GM18861 (cell line): ENCODE data around the gene APOBR.
"Not testable (repeated sequence)": the region's sequence is repeated elsewhere in the genome, so short reads cannot be mapped to it uniquely, and the experiment has no call there.

ENCODE experiments used
- ATAC-seq: cut with Tn5 transposase; IDR thresholded peaks from one replicate; pipeline ENCODE4 v1.9.1; 2021; ENCODE audit not compliant: unreplicated experiment

The APOBR gene

DNA sequence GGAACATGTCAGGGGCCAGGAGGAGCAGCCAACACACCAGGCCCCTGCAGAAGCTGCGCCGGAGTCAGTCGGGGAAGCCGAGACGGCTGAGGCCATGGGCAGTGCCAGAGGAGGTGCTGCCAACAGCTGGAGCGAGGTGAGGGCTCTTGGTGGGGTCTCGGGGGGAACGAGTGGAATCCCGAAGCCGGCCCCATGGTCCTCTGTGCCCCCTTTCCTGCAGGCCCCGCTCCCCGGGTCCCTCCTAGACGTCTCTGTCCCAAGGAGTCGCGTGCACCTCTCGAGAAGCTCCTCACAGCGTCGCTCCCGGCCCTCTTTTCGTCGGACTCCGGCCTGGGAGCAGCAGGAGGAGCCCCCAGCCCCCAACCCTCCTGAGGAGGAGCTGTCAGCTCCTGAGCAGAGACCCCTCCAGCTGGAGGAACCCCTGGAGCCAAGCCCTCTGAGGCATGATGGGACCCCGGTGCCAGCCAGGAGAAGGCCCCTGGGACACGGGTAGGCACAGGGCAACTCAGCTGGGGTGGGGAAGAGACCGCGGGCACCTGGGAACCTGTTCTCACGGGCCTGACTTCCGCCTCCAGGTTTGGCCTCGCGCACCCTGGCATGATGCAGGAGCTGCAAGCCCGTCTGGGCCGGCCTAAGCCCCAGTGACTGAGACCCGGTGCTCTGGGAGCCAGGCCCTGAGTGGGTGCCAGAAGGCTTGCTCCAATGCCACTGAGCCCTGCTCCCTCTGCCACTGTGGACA is 3.6 kb downstream of the APOBR start:
- ATAC-seq: no peak

GRCh38 chr16:28498666-28499381 is 4.4 kb downstream of the APOBR start:
- ATAC-seq: no peak

DNA sequence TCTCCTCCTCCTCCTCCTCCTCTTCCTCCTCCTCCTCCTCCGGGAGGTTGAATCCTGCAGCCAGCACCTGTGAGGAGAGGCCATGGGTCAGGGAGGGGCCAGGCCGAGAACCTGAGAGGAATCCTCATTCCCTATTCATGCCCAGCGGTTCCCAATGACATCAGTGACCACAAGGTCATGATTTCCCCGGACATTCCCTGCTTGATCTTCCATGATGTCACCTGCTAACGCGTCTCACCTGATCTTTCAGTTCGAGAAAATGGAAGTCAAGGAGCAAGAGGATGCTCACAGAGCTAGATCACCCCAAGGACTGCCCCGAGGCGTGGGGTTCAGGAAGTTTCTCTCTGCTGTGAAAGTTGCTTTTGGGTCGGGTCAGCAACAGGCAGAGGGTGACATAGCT is 5.4 kb downstream of the APOBR start:
- ATAC-seq: no peak

GRCh38 chr16:28500476-28501180 is 6.2 kb downstream of the APOBR start:
- not testable (repeated sequence) for ATAC-seq

DNA sequence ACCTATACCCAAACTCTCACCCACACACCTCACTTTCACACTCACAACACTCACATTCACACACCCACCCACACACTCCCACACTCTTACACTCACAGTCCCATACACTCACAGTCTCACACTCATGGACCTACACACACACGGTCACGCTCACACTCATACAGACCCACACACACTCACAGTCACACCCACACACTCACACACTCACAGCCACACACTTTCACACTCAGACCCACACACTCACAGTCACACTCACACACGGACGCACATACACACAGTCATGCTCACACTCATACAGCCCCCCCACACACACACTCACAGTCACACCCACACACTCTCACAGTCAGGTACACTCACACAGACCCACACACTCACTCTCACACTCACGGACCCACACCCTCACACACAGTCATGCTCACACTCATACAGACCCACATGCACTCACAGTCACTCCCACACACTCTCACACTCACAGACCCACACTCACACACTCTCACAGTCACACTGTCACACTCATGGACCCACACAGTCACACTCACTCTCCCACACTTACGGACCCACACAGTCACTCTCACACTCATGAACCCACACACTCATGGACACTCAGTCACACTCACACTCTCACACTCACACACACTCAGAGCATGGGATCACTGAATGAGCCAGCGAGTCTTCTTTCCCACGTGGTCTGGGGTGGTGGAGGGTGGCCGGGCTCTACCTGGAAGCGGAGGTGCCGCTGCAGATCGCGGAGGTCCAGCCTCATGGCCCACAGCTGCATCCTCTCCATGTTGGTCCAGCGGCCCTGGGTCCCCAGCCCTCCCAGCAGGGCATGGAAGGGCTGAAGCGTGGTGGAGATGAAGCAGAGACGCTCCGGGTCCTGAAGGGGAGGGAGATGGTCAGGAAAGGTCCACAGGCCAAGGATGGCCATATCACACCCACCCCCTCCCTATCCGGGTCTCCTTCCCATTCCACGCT is 7.1 kb downstream of the APOBR start:
- no peak for ATAC-seq

- no peak for ATAC-seq
Observed at GRCh38 chr16:28502290-28502689, 7.8 kb downstream of the APOBR start.

- ATAC-seq: no peak
Observed at GRCh38 chr16:28503470-28504259, 9.2 kb downstream of the APOBR start.

GRCh38 chr16:28504707-28505404 is 10.4 kb downstream of the APOBR start:
- ATAC-seq: no peak

DNA sequence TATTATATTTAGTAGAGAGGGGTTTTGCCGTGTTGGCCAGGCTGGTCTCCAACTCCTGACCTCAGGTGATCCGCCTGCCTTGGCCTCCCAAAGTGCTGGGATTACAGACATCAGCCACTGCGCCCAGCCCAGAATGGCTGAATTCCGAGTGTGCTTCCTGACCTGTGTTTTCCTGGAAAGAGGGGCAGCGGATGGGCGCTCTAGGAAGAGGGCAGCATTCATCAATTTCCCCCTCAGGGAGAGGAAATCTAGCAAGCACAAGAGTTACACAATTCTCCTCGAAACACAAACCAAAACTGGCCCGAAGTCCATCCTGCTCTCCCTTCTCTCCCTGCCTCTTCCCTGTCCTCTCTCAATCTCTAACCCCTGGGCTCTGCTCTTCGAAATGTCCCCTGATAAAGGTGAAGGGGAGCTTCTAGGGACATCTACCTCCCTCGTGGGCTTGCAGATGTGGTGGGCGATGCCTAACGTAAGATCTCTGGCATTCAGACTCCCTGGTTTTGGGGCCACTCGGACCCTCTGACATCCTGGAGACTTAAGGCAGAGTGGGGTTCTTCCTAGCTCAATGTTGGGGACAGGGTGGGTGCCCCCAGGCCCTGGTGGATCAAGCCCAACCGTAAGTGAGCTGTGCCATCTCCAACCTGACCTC is 11.2 kb downstream of the APOBR start:
- no peak for ATAC-seq

DNA sequence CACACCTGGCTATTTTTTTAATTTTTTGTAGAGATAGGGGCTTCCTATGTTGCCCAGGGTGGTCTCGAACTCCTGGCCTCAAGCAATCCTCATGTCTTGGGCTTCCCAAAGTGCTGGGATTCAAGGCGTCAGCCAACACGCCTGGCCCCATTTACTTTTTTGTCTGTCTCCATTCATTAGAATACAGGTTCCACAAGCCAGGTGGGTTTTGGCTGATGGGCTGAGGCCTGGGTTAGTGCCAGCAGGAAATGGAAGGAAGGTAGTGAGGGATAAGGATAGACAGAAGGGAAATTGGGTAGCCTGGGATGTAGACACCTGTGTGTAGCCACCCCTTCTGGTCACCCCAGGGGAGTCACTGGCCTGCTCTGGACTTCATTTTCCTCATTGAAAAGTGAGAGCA is 16.6 kb downstream of the APOBR start:
- ATAC-seq: no peak

- ATAC-seq: no peak
Observed at GRCh38 chr16:28511801-28512789, 17.7 kb downstream of the APOBR start.

GRCh38 chr16:28513484-28514181 is 19.2 kb downstream of the APOBR start:
- no peak for ATAC-seq

GRCh38 chr16:28514246-28514645 is 19.8 kb downstream of the APOBR start:
- no peak for ATAC-seq

- ATAC-seq: no peak
Observed at GRCh38 chr16:28520672-28521071, 26.2 kb downstream of the APOBR start.

DNA sequence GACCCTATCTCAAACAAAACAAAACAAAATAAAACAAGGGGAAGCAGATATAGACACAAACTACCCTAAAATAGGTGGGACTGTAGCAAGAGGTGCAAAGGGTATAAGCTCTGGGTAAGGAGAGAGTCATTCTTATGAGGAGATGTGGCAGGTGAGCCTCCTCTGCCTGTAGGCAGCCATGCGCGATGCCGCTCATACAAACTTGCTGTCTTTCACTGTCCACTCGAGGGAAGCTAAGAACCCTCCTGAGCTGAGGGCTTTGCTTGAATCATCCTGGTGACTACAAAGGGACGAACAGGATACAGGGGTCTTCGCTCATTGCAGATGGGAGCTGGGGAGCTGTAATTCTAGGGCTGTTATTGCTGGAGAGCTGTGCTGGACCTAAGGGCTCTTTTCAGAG is 27.0 kb downstream of the APOBR start:
- no peak for ATAC-seq

DNA sequence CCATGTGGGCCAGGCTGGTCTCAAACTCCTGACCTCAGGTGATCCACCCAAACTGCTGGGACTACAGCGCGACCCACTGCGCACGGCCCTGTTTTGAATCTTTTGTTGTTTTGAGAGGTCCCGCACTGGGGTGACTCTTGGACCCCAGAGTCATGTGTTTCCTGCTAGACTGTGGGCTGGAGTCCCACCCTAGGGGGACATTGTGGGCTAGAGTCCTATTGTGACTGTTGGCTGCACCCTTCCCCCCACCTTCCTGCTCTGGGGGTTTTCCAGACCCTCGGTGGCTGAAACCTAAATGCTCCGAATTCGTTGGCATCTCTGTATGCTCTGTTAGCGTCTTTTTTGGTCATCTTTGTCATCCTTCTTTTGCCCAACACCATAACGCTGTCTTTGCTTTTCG is 28.3 kb downstream of the APOBR start:
- ATAC-seq: no peak

DNA sequence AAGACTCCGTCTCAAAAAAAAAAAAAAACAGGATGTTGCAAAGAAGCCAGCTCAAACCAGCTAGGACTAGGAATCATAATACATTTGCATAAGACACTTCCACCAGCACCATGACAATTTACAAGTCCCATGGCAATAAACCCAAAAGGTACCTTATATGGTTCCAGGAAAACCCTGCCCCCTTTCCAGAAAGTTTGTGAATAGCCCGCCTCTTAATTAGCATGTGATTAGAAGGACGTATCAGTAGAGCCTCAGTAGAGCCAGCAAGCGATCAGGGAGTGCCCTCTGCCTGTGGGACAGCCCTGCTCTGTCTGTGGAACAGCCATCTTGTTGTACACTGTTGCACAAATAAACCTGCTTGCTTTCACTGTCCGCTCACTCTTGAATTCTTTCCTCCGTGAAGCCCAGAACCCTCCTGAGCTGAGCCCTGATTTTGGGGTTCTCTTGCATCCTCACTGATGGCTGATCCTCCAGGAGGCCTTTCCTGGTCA is 30.3 kb downstream of the APOBR start:
- no peak for ATAC-seq
